H1 (cell line): ENCODE measurements around the gene PRKCZ. TPM values are rescaled to one million over a fixed set of nuclear protein-coding genes. Genes with fewer than 3 reads are reported as not detected.

Experiments used
- HDAC2 ChIP-seq, 2 experiments: fragments of 300-600 bp in 1 of 2; sonication (generic) in 1 of 2; IDR thresholded peaks; 2 replicates each; pipeline ENCODE4 v1.6.1; 2011 to 2012; ENCODE audit warnings: low read depth in 2 of 2, low read length in 2 of 2, mild to moderate bottlenecking in 2 of 2, moderate library complexity in 2 of 2, borderline replicate concordance in 1 of 2, inconsistent platforms in 1 of 2
- SIX5 ChIP-seq: IDR thresholded peaks from 2 replicates; pipeline ENCODE4 v1.6.1; 2011; ENCODE audit warnings: mild to moderate bottlenecking, low read depth, low read length
- polyA plus RNA-seq, 7 experiments: library from polyadenylated mRNA; depleted of rRNA in 3 of 7; stranded (reverse) in 5 of 7; unstranded in 2 of 7; fragments of >200 nt in 5 of 7; fragments of 200-250 nt in 2 of 7; gene quantifications; 1 replicate in 5 of 7; 2 replicates in 1 of 7; 4 replicates in 1 of 7; pipeline versions ENCODE4 v1.2.1 to v1.2.3, GENCODE V29; 2011 to 2013; ENCODE audit warnings: missing spikeins in 2 of 7, mixed read lengths in 2 of 7
- total RNA-seq: library from RNA; stranded (reverse); fragmentation: NEBNext Ultra II Directional; extraction: Animal tissue kit (Norgen Biotek cat#: 25700); gene quantifications from 2 replicates; pipeline ENCODE4 v1.2.1, GENCODE V29; 2021

Gene PRKCZ
- total and polyA plus RNA-seq, 2 of the 8 experiments (the other 6 are each of a cell fraction or from before 2014, with no cell fraction given) = 37.4 to 45.1 TPM

DNA sequence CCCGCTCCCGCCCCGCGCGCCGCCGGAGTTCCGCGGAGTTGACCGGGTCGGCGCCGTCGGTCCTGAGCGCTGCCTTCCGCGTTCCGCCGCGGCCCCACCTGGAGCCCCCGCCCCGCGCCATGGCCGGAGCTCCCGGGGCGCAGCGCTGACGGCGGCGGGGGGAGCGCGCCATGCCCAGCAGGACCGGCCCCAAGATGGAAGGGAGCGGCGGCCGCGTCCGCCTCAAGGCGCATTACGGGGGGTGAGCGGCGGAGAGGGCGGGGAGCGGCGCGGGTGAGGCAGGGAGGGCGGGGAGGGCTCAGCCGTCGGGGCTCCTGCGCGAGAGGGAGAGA, 216 bp downstream of the PRKCZ start (continued):
- TF ChIP-seq HDAC2 (IDR thresholded peaks at IDR 0.05; ENCODE audit: borderline replicate concordance in 1 of 2, low read depth in 2 of 2, low read length in 2 of 2) = no peak
- TF ChIP-seq SIX5 = no peak
- TF ChIP-seq, all 59 proteins: peak for 2
